K562 (cell line): ENCODE measurements around the gene SCEL. TPM values are rescaled to one million over a fixed set of nuclear protein-coding genes. Genes with fewer than 3 reads are reported as not detected.

Experiments
- ATAC-seq: fragments of 200-7000 bp; cut with Tn5 transposase; 3 replicates; pipeline ENCODE4 v1.9.1; 2020; ENCODE audit warnings: moderate library complexity
- BruUV-seq: library from RNA; stranded (reverse); fragments of 400-500 nt; replicated peaks from 2 replicates; lab custom pipeline; 2021; lab: Mats Ljungman, UMichigan
- CTCF ChIA-PET: fragments of 300-600 bp; formaldehyde crosslinking; extraction: SDS; loops from one replicate; lab custom pipeline; 2021; ENCODE audit warnings: low intra/inter-chr PET ratio; lab: Yijun Ruan, JAX
- POLR2A ChIA-PET: fragments of 300-600, 350-650 bp; sonication (Branson Sonifier 250); formaldehyde crosslinking; extraction: SDS; loops from one replicate; lab custom pipeline; 2021; ENCODE audit warnings: antibody characterized with exemption, inconsistent platforms; lab: Yijun Ruan, JAX
- DNase-seq, 4 experiments: peaks; one replicate each; pipeline versions ENCODE4 v3.0.0 to v3.0.0-alpha.2; 2011 to 2018; ENCODE audit warnings: low spot score in 3 of 4, mixed read lengths in 3 of 4; ENCODE audit errors: extremely low read depth in 1 of 4
- FAIRE-seq: peaks from 2 replicates; lab custom pipeline; 2011; peaks lifted over from hg19 to GRCh38; lab: Jason Lieb, UNC
- H2AFZ ChIP-seq: 2 replicates; pipeline ENCODE4 v1.6.0; 2011; ENCODE audit warnings: low read depth, low read length, control low read depth, inconsistent platforms
- H3K27ac ChIP-seq: fragments of 200-600 bp; 3 replicates; pipeline ENCODE4 v1.8.0; 2011; ENCODE audit warnings: low read depth, mild to moderate bottlenecking, control low read depth, inconsistent platforms, low read length, moderate library complexity, mixed read lengths; ENCODE audit errors: extremely low read depth
- H3K27me3 ChIP-seq, 2 experiments: fragments of 300-600 bp in 1 of 2; 2 replicates in 1 of 2; 3 replicates in 1 of 2; pipeline versions ENCODE4 v1.6.0 to v1.8.0; 2011; ENCODE audit warnings: inconsistent platforms in 2 of 2, low read length in 2 of 2, mild to moderate bottlenecking in 1 of 2, mixed read lengths in 1 of 2, moderate library complexity in 1 of 2; ENCODE audit not compliant: control insufficient read depth in 2 of 2, insufficient read depth in 2 of 2
- H3K36me3 ChIP-seq: fragments of 300-600 bp; 3 replicates; pipeline ENCODE4 v1.8.0; 2011; ENCODE audit warnings: mild to moderate bottlenecking, low read length, inconsistent platforms; ENCODE audit not compliant: control insufficient read depth, insufficient read depth
- H3K4me1 ChIP-seq, 2 experiments: fragments of 200-600 bp in 1 of 2; replicated peaks in 1 of 2; 2 replicates in 1 of 2; 3 replicates in 1 of 2; pipeline versions ENCODE4 v1.5.1 to v1.8.0; 2011; ENCODE audit warnings: inconsistent platforms in 2 of 2, low read length in 2 of 2, mild to moderate bottlenecking in 1 of 2, mixed read lengths in 1 of 2, moderate library complexity in 1 of 2; ENCODE audit not compliant: control insufficient read depth in 2 of 2, insufficient read depth in 2 of 2
- H3K4me2 ChIP-seq: 2 replicates; pipeline ENCODE4 v1.6.1; 2011; ENCODE audit warnings: low read length, control low read depth, inconsistent platforms, mixed read lengths; ENCODE audit not compliant: insufficient read depth
- H3K4me3 ChIP-seq: fragments of 200-600 bp; sonication (generic), shearing (Covaris generic); 2 replicates; pipeline ENCODE4 v1.5.1; 2016; ENCODE audit warnings: control low read depth, inconsistent platforms
- H3K79me2 ChIP-seq: fragments of 200-600 bp; 3 replicates; pipeline ENCODE4 v1.8.0; 2011; ENCODE audit warnings: low read length, inconsistent platforms; ENCODE audit not compliant: control insufficient read depth, insufficient read depth
- H3K9ac ChIP-seq, 2 experiments: 2 replicates each; pipeline versions ENCODE4 v1.6.0 to v1.6.1; 2011; ENCODE audit warnings: low read depth in 2 of 2, low read length in 2 of 2, control low read depth in 1 of 2, inconsistent platforms in 1 of 2, mild to moderate bottlenecking in 1 of 2, mixed read lengths in 1 of 2; ENCODE audit not compliant: insufficient read depth in 1 of 2
- H3K9me1 ChIP-seq: one replicate; pipeline ENCODE4 v1.6.0; 2011; ENCODE audit warnings: inconsistent platforms, mild to moderate bottlenecking, low read length, moderate library complexity; ENCODE audit not compliant: control insufficient read depth, insufficient read depth
- H3K9me3 ChIP-seq: replicated peaks from 2 replicates; pipeline ENCODE4 v1.5.1; 2011; ENCODE audit warnings: low read depth, low read length, inconsistent platforms; ENCODE audit not compliant: control insufficient read depth, insufficient read depth
- H4K20me1 ChIP-seq: replicated peaks from 2 replicates; pipeline ENCODE4 v1.6.1; 2011; ENCODE audit warnings: low read length, inconsistent platforms, mixed read lengths; ENCODE audit not compliant: control insufficient read depth, insufficient read depth
- CBX3 ChIP-seq, 2 experiments: IDR thresholded peaks; 1 replicate in 1 of 2; 2 replicates in 1 of 2; pipeline ENCODE4 v1.6.1; 2012; ENCODE audit warnings: inconsistent platforms in 2 of 2, low read length in 2 of 2, borderline replicate concordance in 1 of 2, control low read depth in 1 of 2
- CEBPG ChIP-seq, 3 experiments: fragments of 200-800 bp in 1 of 3; sonication (Bioruptor generic) in 1 of 3; sonication (generic) in 1 of 3; formaldehyde crosslinking in 1 of 3; IDR thresholded peaks in 2 of 3; conservative IDR thresholded peaks in 1 of 3; 2 replicates each; pipeline versions ENCODE4 v1.6.1 to v1.8.0; 2016 to 2022; ENCODE audit warnings: missing compliant biosample characterization in 2 of 3, missing genetic modification characterization in 2 of 3, mild to moderate bottlenecking in 1 of 3, missing genetic modification reagents in 1 of 3
- E2F8 ChIP-seq: fragments of 450-650 bp; IDR thresholded peaks from 2 replicates; pipeline ENCODE4 v1.7.1; 2018; ENCODE audit warnings: mild to moderate bottlenecking, low read depth; ENCODE audit not compliant: partially characterized antibody
- GTF2A2 ChIP-seq: IDR thresholded peaks from 2 replicates; pipeline ENCODE4 v1.6.1; 2016; ENCODE audit warnings: mild to moderate bottlenecking, missing genetic modification characterization, missing compliant biosample characterization
- HDAC8 ChIP-seq: fragments of 450-650 bp; IDR thresholded peaks from 2 replicates; pipeline ENCODE4 v1.6.1; 2016; ENCODE audit warnings: mild to moderate bottlenecking, missing genetic modification characterization, moderate library complexity, missing compliant biosample characterization
- MXI1 ChIP-seq: IDR thresholded peaks from 2 replicates; pipeline ENCODE4 v1.6.1; 2011; ENCODE audit warnings: low read depth, mild to moderate bottlenecking, improper control_type of control experiment, low read length
- NELFE ChIP-seq: IDR thresholded peaks from 2 replicates; pipeline ENCODE4 v1.6.1; 2011; ENCODE audit warnings: mild to moderate bottlenecking; ENCODE audit not compliant: insufficient read depth, insufficient read length
- PHF20 ChIP-seq: fragments of 450-650 bp; IDR thresholded peaks from 2 replicates; pipeline ENCODE4 v1.6.1; 2018; ENCODE audit not compliant: partially characterized antibody
- PKNOX1 ChIP-seq: fragments of 450-650 bp; IDR thresholded peaks from 2 replicates; pipeline ENCODE4 v1.6.1; 2016
- PYGO2 ChIP-seq: fragments of 450-650 bp; IDR thresholded peaks from 2 replicates; pipeline ENCODE4 v1.6.1; 2016; ENCODE audit warnings: mild to moderate bottlenecking, missing genetic modification characterization, moderate library complexity, missing compliant biosample characterization
- RBM15 ChIP-seq: fragments of 200-400 bp; formaldehyde crosslinking; IDR thresholded peaks from 2 replicates; pipeline ENCODE4 v1.6.1; 2018; ENCODE audit warnings: mild to moderate bottlenecking, low read length, moderate library complexity; ENCODE audit not compliant: insufficient read depth
- U2AF2 ChIP-seq: fragments of 200-400 bp; formaldehyde crosslinking; optimal IDR thresholded peaks from 2 replicates; pipeline ENCODE3; 2017; ENCODE audit warnings: low read depth, mild to moderate bottlenecking, low read length
- ZC3H8 ChIP-seq: fragments of 450-650 bp; IDR thresholded peaks from 2 replicates; pipeline ENCODE4 v1.6.1; 2017
- ZNF253 ChIP-seq: fragments of 250-450 bp; sonication (Bioruptor Pico); conservative IDR thresholded peaks from 2 replicates; pipeline ENCODE4 v1.6.1; 2021; ENCODE audit warnings: mild to moderate bottlenecking
- ZNF589 ChIP-seq: fragments of 200-800 bp; sonication (Bioruptor generic); IDR thresholded peaks from 2 replicates; pipeline ENCODE4 v1.6.1; 2016; ENCODE audit warnings: low read depth, missing genetic modification characterization, missing compliant biosample characterization
- WGBS: fragments of 100-300 bp; shearing (Covaris generic); methylation state at CpG from one replicate; pipeline ENCODE4 v1.1.6; 2016; ENCODE audit warnings: low coverage, mixed read lengths; ENCODE audit not compliant: insufficient coverage; ENCODE audit errors: missing lambda C conversion rate; 5-methylcytosine and 5-hydroxymethylcytosine counted together
- in situ Hi-C: fragments of 300-500 bp; cut with MboI; formaldehyde crosslinking; loops from 4 replicates; pipeline ENCODE4 v1.15.0; 2018; ENCODE audit warnings: inconsistent platforms, mixed read lengths
- intact Hi-C: fragments of 100-400 bp; cut with micrococcal nuclease; formaldehyde crosslinking; loops from 2 replicates; pipeline ENCODE4 v1.14.2; 2022
- polyA plus RNA-seq, 8 experiments: library from polyadenylated mRNA; depleted of rRNA in 4 of 8; stranded (reverse) in 5 of 8; unstranded in 3 of 8; fragments of >200 nt; fragmentation: Nextera tagmentation in 2 of 8; fragmentation: Illumina TruSeq in 1 of 8; extraction: Ambion mirVana in 2 of 8; extraction: Trizol in 1 of 8; gene quantifications; 2 replicates each; pipeline versions ENCODE4 v1.2.1 to v1.2.3, GENCODE V29; 2011 to 2014; ENCODE audit warnings: inconsistent platforms in 1 of 8, missing spikeins in 1 of 8
- total RNA-seq, 7 experiments: library from RNA; depleted of rRNA in 6 of 7; stranded (reverse); fragments of >200 nt in 6 of 7; fragmentation: Illumina TruSeq in 2 of 7; extraction: Trizol in 2 of 7; gene quantifications; 2 replicates each; pipeline versions ENCODE4 v1.2.1 to v1.2.3, GENCODE V29; 2011 to 2021; ENCODE audit warnings: low replicate concordance in 1 of 7
- TF ChIP-seq, protein P1 (sequence below): IDR thresholded peaks from 2 replicates; pipeline ENCODE4 v1.6.1; 2012; ENCODE audit warnings: low read depth, low read length, improper control_type of control experiment, borderline replicate concordance

Gene SCEL
- total and polyA plus RNA-seq, 9 of the 15 experiments (the other 6 are each of a cell fraction or from before 2014, with no cell fraction given), result not detected

GRCh38 chr13:77571956-77572355 lies 36.5 kb downstream of the SCEL start (continued):
- no peak for TF ChIP-seq E2F8

DNA sequence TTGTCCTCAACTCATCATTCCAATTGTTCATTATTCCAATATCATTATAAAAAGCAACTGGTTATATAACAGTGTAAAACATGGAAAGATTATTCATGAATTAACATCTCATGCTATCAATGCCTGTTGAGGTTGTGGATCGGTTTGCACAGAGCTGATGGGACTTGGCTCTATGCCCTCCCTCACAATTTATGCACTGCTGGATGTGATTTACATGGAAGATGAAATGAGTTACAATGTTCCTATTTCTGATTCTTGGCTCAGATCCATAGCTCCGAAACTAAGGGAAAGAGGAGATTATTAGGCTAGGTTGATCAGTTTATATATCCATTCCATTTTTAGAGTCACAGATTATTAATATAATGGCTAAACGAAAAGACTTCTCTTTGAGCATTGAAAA lies 38.6 kb downstream of the SCEL start:
- H3K27ac ChIP-seq, result no peak overlapping the region
- no peaks in the 10 kb centered on the region for H4K20me1 ChIP-seq
- no peak overlapping the region for H3K9ac ChIP-seq
- in situ Hi-C loops (no loop called here), intact Hi-C loops (no loop called here)
- no peak for DNase-seq
- no peaks in the 10 kb centered on the region for H3K9me3 ChIP-seq
- no peaks in the 10 kb centered on the region; a peak in 1 of 5 replicates for H3K27me3 ChIP-seq
- no peak overlapping the region for H3K4me3 ChIP-seq
- no peak overlapping the region for H2AFZ ChIP-seq
- H3K4me2 ChIP-seq, result no peak overlapping the region
- TF ChIP-seq MXI1 (no peak), NELFE (no peak), PYGO2 (tag) (no peak), CEBPG (CRISPR knock-in tag; IDR thresholded peaks at IDR 0.05) (no peak), CEBPG (tag; conservative IDR thresholded peaks at IDR 0.05 in 1 of 2, IDR thresholded peaks at IDR 0.05 in 1 of 2) (no peak), HDAC8 (tag) (no peak), ZNF253 (CRISPR knock-in tag) (no peak), RBM15 (no peak), PKNOX1 (no peak), ZNF589 (no peak), PHF20 (no peak), CBX3 (IDR thresholded peaks at IDR 0.05; ENCODE audit: borderline replicate concordance in 1 of 2, low read length in 2 of 2) (no peak), U2AF2 (no peak), ZC3H8 (no peak), GTF2A2 (tag) (no peak)
- TF ChIP-seq, protein P1, sequence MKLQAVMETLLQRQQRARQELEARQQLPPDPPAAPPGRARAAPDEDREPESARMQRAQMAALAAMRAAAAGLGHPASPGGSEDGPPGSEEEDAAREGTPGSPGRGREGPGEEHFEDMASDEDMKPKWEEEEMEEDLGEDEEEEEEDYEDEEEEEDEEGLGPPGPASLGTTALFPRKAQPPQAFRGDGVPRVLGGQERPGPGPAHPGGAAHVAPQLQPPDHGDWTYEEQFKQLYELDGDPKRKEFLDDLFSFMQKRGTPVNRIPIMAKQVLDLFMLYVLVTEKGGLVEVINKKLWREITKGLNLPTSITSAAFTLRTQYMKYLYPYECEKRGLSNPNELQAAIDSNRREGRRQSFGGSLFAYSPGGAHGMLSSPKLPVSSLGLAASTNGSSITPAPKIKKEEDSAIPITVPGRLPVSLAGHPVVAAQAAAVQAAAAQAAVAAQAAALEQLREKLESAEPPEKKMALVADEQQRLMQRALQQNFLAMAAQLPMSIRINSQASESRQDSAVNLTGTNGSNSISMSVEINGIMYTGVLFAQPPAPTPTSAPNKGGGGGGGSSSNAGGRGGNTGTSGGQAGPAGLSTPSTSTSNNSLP, result no peak
- CTCF ChIA-PET, result no interaction called here
- no peaks in the 10 kb centered on the region for H3K4me1 ChIP-seq
- POLR2A ChIA-PET, result no interaction called here
- no peaks in the 10 kb centered on the region for H3K79me2 ChIP-seq
- 0% methylated on average over 3 of the region's 3 CpGs for WGBS
- BruUV-seq, result no TSS peak
- no peak for ATAC-seq
- no peak for FAIRE-seq
- H3K9me1 ChIP-seq, result no peaks in the 10 kb centered on the region
- no peaks in the 10 kb centered on the region for H3K36me3 ChIP-seq
